NCI-H187 (cell line): Measurements from ENCODE around the gene NCAPD3.

Experiments
- DNase-seq, 2 experiments: peaks; one replicate each; lab custom pipeline; 2025; lab: John Stamatoyannopoulos, UW

Gene NCAPD3

DNA sequence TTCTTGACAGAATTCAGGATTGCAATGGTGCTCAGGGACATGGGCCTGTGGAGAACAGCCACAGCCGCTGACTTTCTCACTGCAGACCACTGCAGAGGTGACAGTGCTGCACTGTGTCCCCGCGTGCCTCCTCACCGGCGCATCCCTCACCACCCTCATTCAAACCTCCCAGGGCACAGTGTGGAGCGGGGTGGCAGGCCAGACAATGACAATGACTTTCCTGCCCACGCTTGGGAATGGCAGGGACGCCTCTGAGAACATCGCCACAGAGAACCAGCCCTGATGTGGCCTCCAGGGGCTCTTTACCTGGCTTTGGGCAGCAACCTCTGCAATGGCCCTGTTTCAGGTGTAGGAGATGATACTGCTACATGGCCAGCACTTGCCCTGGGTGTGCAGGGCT lies 65.7 kb downstream of the NCAPD3 start:
- DNase-seq = no peak

DNA sequence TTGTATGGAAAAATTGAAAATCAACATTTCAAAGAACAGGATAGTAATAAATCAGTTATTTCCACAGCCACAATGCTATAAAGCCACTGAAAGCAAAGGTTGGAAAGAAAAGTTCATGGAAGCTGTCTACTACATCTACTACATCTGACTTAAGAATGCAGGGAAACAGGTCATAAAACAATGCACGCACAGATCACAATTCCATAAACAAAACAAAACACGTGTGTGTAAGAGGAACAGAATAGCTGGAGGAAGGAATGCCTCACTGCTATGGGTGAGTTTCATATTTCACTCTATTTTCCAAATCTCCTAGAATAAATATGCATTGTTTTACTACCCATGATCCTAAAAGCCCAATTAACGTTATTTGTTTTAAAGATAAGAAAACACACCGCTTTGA lies 66.3 kb downstream of the NCAPD3 start:
- DNase-seq = no peak

DNA sequence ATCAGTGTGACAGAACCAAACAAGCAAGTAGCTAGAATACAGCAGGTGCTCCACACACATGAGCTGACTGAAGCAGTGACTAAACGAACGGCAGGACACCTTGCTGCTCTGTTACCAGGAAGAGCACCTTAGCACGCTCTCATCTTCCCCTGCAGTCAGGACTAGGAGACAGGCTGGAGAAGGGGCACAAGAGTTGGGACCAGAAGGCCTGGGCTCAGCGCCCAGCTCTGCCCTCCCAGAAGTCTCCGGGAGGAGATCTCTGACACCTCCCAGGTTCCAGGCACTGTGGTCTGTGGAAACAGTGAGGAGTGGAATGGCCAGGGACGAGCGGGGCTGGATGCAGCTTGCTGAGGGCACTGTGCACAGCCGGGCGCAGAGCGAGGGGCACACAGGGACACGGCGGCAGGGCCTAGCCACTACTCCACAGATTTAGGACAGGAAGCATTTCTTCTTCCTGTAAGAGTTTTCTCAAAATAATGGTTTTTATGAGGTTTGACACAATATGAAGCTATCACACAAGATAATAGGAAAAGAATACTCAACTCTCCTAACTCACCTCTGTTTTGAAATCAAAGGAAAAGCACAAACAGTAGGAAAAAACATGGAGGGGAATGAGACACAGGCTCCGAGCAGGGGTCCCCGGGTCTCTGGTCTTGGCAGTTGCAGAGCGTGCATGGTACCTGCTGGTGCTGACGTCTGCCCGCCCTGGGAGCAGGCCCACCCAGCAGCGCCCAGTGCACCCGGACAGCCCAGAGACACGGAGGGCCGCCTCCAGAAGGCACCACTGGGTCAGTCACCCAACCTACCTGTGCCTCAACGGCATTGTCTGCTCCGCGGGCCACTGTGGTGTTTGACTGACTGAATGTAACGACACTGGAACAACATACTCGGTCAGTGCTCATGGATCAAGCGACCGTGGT lies 67.6 kb downstream of the NCAPD3 start:
- DNase-seq = no peak

GRCh38 chr11:134155456-134155855 lies 68.3 kb downstream of the NCAPD3 start:
- no peak for DNase-seq

DNA sequence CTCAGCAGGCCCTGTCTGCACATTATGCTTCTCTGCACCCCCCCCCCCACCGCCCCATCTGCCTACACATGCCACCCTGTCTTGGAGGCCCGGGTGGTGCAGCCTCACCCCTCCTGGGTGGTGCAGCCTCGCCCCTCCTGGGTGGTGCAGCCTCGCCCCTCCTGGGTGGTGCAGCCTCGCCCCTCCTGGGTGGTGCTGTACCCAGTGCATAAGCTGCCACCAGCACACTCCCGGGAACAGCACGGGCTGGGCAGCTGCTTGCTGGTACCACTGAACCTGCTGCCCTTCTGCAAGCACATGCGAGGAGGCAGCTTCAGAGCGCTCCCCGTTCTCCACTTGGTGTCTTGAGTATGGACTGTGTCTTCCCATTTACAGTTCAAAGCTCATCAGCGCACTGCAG lies 69.3 kb downstream of the NCAPD3 start:
- no peak for DNase-seq

DNA sequence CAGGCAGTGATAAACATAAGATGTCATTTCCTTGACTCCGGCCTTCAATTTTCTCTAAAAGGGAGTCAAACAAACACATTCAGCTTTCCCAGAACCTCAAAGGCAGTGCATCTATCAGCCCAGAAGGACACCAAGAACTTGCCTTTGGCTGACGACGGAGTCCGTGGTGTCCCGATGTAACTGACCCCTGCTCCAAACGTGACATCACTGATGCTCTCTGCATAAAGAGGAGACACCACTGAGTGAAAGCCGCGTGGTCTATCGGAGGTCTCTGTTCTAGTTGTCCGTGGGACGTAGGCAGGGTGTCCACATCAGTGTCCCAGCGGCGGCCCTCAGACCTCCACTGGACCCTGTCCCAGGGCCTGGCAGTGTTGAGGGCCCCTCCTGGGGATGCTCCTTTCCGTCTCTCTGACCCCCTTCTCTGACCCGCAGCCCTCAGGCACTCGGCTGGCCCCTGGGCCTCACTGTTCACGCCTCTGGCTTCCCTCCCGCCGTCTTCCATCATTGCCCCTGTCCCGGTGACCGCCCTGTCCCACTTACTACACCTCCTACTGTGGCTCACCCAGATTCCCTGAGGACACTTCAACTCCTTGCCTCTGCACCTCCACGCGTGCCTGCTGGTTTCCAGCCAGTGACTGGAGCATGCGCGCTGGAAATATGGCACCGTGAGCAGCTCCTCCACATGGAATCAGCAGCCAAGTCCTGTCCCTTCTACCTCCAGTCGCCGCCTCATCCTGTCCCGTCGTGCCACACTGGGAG lies 70.4 kb downstream of the NCAPD3 start:
- no peak for DNase-seq

- no peak for DNase-seq
Measured at GRCh38 chr11:134152696-134153095, 71.1 kb downstream of the NCAPD3 start.

DNA sequence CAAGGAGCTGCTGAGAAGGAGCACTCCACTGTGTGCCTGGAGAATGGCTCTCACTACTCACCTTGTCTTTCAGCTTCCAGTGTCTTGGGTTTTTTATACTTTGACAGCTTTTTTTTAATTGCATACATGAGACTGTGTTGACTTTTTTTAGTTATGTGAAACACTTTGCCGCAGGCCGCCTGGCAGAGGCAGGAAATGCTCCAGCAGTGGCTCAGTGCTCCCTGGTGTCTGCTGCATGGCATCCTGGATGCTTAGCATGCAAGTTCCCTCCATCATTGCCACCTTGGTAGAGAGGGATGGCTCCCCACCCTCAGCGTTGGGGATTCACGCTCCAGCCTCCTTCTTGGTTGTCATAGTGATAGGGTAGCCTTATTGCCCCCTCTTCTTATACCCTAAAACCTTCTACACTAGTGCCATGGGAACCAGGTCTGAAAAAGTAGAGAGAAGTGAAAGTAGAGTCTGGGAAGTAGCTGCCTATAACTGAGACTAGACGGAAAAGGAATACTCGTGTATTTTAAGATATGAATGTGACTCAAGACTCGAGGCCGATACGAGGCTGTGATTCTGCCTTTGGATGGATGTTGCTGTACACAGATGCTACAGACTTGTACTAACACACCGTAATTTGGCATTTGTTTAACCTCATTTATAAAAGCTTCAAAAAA lies 72.6 kb downstream of the NCAPD3 start:
- no peak for DNase-seq

- DNase-seq = no peak
Measured at GRCh38 chr11:134150195-134150903, 73.4 kb downstream of the NCAPD3 start.

DNA sequence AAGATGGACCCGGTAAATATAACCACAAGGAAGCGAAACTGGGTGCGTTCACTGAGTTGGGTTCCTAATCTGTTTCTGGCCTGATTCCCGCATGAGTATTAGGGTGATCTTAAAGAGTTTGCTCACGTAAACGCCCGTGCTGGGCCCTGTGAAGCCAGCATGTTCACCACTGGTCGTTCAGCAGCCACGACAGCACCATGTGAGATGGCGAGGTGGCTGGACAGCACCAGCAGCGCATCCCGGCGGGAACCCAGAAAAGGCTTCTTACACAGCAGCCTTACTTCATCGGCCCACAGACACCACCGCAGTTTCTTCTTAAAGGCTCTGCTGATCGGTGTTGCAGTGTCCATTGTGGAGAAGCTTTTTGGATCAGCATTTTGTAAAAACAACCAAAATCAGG lies 74.4 kb downstream of the NCAPD3 start:
- no peak for DNase-seq

- DNase-seq = no peak
Measured at GRCh38 chr11:134146598-134146997, 77.2 kb downstream of the NCAPD3 start.

GRCh38 chr11:134145715-134146114 lies 78.1 kb downstream of the NCAPD3 start:
- DNase-seq = peak in 1 of 2 experiments; percentile 30

GRCh38 chr11:134144744-134145143 lies 79.0 kb downstream of the NCAPD3 start:
- no peak for DNase-seq

GRCh38 chr11:134143801-134144200 lies 80.0 kb downstream of the NCAPD3 start:
- no peak for DNase-seq

GRCh38 chr11:134142536-134142935 lies 81.2 kb downstream of the NCAPD3 start:
- DNase-seq = no peak

DNA sequence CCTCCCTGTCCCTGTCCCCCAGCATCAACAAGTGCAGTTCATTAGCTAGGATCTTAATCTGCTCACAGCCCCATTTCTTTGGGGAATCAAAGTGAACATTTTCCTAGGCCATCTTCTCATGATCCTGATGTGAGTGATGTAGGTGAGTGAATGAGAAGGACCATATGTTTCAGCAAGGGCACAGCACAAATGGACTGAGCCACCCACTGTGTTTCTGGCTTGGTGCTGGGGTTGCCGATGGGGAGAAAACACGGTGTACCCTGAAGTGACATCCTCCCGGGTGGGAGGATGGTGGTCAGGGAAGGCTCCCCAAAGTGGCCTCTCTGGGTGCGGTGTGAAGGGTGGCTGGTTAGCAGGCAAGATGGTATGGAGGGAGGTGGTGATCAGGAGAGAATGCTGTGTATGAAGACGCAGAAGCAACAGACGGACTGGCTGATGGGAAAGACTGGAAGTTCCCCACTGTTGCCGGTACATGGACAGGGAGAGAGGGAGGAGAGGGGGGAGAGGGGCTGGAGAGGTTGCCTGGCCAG lies 82.7 kb downstream of the NCAPD3 start:
- DNase-seq = no peak

- DNase-seq = peak in 1 of 2 experiments; percentile 23
Measured at GRCh38 chr11:134139873-134140331, 83.9 kb downstream of the NCAPD3 start.

GRCh38 chr11:134139303-134139872 lies 84.4 kb downstream of the NCAPD3 start:
- no peak for DNase-seq

DNA sequence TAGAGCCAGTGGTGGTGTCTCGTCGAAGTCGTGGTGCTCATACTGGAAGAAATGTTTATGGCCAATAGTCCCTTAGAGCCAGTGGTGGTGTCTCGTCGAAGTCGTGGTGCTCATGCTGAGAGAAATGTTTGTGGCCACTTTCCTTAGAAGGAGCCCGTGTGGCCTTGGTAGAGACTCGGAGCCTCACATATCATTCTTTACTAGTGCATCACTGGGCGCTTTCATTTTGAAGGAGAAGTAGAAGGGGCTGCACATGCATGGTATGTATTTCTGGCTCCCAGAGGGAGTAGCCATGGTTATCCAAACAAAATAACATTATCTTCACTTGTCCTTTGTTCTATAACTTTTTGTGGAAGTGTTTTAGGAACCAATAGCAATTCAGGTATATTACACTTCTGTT lies 85.4 kb downstream of the NCAPD3 start:
- no peak for DNase-seq

GRCh38 chr11:134134167-134134566 lies 89.6 kb downstream of the NCAPD3 start:
- no peak for DNase-seq

DNA sequence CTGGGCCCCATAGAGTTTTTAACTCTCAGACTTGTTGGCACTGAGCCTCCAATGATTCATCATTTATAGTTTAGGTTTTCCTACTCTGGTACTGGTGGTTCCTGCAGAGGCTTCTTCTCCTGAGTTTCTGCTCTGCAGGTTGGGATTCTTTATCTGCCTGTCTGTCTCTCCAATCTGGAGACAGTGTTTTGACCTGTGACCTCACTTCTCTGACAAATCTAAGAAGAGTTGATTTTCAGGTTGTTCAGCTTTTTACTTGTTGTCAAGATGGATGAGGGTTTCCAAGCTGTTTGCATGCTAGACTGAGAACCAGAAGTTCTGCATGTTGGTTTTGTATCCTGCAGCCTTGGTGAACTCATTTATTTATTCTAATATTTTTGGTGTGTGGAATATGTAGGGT lies 91.0 kb downstream of the NCAPD3 start:
- DNase-seq = no peak
